ENCODE data around the gene NPM1. TPM values are rescaled to one million over a fixed set of nuclear protein-coding genes. Genes with fewer than 3 reads are reported as not detected.

The NPM1 gene
- total and polyA plus RNA-seq, 8 donors, result 289 to 3,788 (median 712) TPM

- Histone ChIP-seq H3K27me3 (peaks cover 0 to 42% (median 0%) of the 10 kb centered on the region in 3 donors), H3K27ac (no peak overlapping the region), H3K4me3 (no peak overlapping the region), H3K4me1 (no peaks in the 10 kb centered on the region), H3K9me3 (no peaks in the 10 kb centered on the region), H3K36me3 (no peaks in the 10 kb centered on the region)
- WGBS, 5 donors, result 74 to 90% (median 82%) methylated on average over 5 of the region's 5 CpGs
- no peak for TF ChIP-seq POLR2AphosphoS5 (IDR thresholded peaks at IDR 0.05)
- TF ChIP-seq CTCF (IDR thresholded peaks at IDR 0.05), result no peak
- TF ChIP-seq POLR2A (IDR thresholded peaks at IDR 0.05), result no peak
- TF ChIP-seq EP300 (IDR thresholded peaks at IDR 0.05), result no peak
- no peak for DNase-seq
- intact Hi-C loops (cut with DNase I; ENCODE audit: low total_unique reads), result no loop called here
These were observed 21.0 kb upstream of the NPM1 start for GRCh38 chr5:171366645-171367044.

GRCh38 chr5:171367424-171368370, 20.0 kb upstream of the NPM1 start:
- intact Hi-C loops (cut with DNase I; ENCODE audit: low total_unique reads), result no loop called here
- WGBS, 5 donors, result 76 to 85% (median 81%) methylated on average over 13 to 16 of the region's 16 CpGs

GRCh38 chr5:171369056-171369455, 18.6 kb upstream of the NPM1 start:
- intact Hi-C loops (cut with DNase I; ENCODE audit: low total_unique reads), result no loop called here
- no peaks in the 10 kb centered on the region for H3K36me3 ChIP-seq
- H3K27me3 ChIP-seq, result peaks cover 0 to 45% (median 0%) of the 10 kb centered on the region in 3 donors
- no peaks in the 10 kb centered on the region for H3K4me1 ChIP-seq
- no peaks in the 10 kb centered on the region for H3K9me3 ChIP-seq
- 70 to 92% (median 85%) methylated on average over 6 of the region's 6 CpGs for WGBS, 5 donors
- no peak overlapping the region for H3K4me3 ChIP-seq
- H3K27ac ChIP-seq, result no peak overlapping the region
- peak; percentile 15 to 24 for DNase-seq
- TF ChIP-seq POLR2A (IDR thresholded peaks at IDR 0.05) (no peak), POLR2AphosphoS5 (IDR thresholded peaks at IDR 0.05) (no peak), EP300 (IDR thresholded peaks at IDR 0.05) (no peak), CTCF (IDR thresholded peaks at IDR 0.05) (no peak)

More at GRCh38 chr5:171367424-171368370, 20.0 kb upstream of the NPM1 start:
- Histone ChIP-seq H3K36me3 (no peaks in the 10 kb centered on the region), H3K9me3 (no peaks in the 10 kb centered on the region), H3K4me3 (no peak overlapping the region), H3K27me3 (peaks cover 0 to 45% (median 0%) of the 10 kb centered on the region in 3 donors), H3K27ac (no peak overlapping the region), H3K4me1 (no peaks in the 10 kb centered on the region)
- no peak for TF ChIP-seq POLR2AphosphoS5 (IDR thresholded peaks at IDR 0.05)
- TF ChIP-seq EP300 (IDR thresholded peaks at IDR 0.05), result no peak
- no peak for TF ChIP-seq POLR2A (IDR thresholded peaks at IDR 0.05)
- TF ChIP-seq CTCF (IDR thresholded peaks at IDR 0.05), result no peak
- no peak for DNase-seq

GRCh38 chr5:171369898-171370297, 17.8 kb upstream of the NPM1 start:
- TF ChIP-seq POLR2AphosphoS5 (IDR thresholded peaks at IDR 0.05) (no peak), CTCF (IDR thresholded peaks at IDR 0.05) (no peak), EP300 (IDR thresholded peaks at IDR 0.05) (no peak), POLR2A (IDR thresholded peaks at IDR 0.05) (no peak)
- intact Hi-C loops (cut with DNase I; ENCODE audit: low total_unique reads), result no loop called here
- WGBS, 5 donors, result 91 to 93% (median 92%) methylated on average over 4 of the region's 4 CpGs

More at GRCh38 chr5:171369898-171370297, 17.8 kb upstream of the NPM1 start:
- peaks cover 0 to 41% (median 0%) of the 10 kb centered on the region in 3 donors for H3K27me3 ChIP-seq
- H3K27ac ChIP-seq, result no peak overlapping the region
- no peaks in the 10 kb centered on the region for H3K36me3 ChIP-seq
- DNase-seq, result no peak
- no peak overlapping the region for H3K4me3 ChIP-seq
- H3K4me1 ChIP-seq, result no peaks in the 10 kb centered on the region
- H3K9me3 ChIP-seq, result no peaks in the 10 kb centered on the region
